ENCODE measurements around the gene MPPED2.

MPPED2 gene

DNA sequence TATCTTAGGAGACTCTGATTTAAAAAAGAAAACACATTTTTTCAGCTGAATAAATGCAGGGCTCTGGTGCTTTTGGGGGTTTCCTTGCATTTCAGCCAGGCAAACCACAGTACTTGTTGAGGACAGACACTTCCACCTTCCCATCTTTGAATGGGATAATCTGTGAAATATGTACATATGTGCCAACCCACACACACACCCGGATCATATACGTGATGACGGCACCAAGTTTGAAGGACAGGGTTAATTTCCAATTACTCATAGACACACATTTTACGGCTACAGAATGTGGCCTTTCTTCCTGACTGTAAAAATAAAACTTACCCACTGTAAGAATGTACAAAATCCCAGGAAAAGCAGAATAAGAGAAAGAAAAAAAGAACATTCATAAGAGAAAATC, 104.4 kb downstream of the MPPED2 start:
- DNase-seq: no peak

DNA sequence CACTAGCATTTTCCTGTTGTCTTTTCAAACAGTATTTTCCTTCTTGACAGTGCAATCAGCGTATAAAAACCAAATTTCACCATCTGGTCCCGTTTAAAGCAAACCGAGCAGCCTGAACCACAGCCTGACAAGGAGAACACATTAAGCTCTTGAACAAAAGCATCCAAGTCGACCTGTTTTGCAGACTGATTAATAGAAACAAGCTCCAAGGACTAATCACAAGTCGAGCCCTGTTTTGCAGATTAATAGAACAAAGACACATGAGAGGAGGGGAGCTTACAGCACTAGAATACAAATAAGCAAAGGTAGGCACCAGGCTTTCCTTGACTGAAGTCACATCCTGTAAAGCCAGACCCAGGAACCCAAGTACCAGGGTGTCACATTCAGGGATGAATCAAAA, 104.8 kb downstream of the MPPED2 start:
- DNase-seq: no peak

DNA sequence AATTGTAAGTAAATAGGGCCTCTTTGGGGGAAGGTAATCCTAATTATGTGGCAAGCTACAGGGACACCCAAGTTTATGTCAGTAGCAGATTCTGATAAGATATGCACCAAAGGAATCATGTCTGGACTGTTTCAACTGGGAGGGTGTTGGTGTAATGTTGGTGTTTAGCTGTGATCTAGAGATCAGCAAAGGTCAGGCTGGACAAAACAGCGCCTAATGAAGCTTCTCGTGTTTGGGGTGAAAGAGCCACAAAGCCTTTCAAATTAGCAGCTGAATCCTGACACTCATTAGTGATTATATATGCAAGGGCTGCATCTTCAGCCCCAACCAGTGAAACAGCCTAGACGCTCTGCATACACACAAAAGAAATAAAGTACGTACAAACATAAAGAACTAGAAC, 106.3 kb downstream of the MPPED2 start:
- DNase-seq: no peak

DNA sequence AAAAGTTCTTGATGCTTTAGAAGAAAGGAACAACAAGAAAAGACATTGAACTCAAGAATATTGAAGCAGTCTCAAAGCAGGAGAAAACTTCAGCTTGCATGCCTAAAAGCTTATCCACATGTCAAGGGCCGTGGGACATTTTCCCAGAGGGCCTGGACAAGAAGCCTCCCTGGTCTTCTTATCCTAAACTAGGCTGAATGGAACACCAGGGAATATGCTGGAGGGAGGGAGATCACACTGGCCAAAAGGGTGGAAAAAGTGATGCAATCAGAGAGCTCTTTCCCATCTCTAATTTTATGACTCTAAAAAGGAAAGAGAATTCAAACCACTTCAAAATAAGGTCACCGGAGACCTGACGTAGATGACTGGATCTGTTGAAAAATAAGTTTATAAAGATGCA, 107.2 kb downstream of the MPPED2 start:
- DNase-seq: no peak

DNA sequence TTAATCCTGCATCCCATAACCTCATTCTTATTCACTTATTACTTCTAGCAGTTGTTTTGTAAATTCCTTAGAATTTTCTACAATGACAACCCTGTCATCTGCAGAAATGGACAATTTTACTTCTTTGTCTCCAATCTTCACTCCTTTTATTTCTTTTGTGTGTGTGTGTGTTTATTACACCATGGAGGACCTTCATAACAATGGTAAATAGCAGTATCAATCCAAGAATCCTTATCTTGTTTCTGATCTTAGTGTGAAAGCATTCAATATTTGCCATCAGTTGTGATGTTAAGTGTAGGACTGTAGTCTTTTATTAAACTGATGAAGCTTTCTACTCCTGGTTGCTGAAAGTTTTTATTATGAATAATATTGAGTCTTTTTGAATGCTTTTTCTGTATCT, 109.1 kb downstream of the MPPED2 start:
- no peak for DNase-seq

DNA sequence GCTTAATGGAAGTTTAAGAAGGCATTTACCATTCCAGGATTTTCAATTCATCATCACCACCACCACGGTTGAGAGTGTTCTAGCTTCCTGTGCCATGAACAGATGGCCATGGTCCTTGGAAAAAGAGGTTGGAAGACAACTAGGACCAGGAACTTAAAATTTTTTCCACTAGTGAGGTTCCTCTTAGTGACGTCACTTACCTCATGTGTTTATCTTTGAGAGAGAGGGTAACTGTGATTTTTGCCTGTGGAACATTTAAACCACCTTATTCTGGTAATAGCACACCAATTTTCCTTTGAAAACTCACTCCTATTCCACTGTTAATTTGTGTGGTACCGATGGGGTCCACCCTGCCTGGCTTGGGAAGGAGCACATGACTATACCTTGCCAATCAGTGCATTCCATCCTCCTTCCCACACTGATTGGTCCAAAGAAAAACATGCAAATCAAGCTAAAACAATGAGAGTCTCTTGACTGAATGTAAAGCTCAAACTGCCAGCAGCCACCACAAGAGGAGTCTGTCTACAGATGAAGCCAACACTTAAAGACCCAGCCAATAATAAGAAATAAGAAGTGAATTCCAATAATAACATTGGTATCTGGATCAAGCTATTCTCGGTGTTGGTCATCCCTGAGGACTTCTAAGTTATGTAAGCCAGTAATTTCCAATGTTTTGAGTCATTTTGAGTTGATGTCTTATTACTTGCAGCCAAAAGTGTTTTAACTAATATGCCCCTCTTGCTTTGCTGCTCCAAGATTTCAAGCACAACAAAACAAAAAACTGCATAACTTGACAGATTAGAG, 111.8 kb downstream of the MPPED2 start:
- no peak for DNase-seq

DNA sequence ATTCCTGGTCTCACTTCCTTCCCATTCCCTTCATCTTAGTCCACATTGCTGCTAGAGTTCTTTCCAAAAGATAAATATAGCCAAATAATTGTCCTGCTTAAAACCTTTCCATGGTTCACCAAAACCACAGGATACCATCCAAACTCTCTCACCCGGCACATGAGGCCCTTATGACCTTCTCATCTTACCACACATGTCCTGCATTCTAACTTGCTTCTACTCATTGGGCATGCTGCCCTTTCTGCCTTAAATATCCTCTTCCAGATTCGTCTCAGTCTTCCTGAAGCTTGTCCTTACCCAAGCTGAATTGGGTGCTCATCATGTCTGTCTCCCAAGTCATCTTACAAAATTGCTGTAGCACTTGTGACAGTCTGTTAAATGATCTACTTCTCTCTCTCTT, 114.9 kb downstream of the MPPED2 start:
- DNase-seq: no peak

DNA sequence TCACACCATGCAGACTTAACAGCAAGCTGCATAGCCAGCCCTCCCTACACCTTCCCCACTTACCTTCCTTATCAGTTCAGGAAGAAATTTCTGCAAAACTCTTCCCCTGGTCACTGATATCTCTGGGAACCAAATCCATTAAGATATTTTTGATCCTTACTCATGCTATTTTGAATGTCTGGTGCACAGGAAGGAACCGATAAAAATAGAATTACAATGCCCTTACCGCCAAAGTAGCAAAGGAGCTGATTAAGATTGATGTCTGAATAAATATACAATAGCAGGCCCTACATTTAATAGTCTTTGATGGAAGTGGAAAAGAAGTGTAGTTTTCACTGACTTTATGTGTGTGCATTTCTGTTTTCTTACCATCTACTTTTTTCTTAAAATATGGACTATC, 117.3 kb downstream of the MPPED2 start:
- DNase-seq: no peak

DNA sequence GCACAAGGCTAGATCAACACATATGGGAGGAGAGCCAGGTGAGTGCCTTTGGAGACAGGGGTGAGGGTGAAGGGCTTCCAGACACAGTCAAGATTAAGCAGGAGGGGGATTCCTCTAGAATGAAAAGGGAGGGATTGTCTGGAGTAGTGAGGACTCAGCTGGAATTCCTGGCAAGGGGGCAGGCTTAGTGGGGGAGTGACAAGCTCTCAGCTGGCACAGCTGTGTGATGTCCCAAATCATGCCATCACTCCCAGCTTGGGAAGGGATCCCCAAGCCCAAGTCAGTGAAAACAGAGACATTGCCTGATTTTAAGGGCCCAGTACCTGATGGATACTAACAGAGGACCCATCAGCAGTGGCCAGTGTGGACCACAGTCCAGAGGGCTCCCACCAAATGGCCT, 119.0 kb downstream of the MPPED2 start:
- DNase-seq: no peak

DNA sequence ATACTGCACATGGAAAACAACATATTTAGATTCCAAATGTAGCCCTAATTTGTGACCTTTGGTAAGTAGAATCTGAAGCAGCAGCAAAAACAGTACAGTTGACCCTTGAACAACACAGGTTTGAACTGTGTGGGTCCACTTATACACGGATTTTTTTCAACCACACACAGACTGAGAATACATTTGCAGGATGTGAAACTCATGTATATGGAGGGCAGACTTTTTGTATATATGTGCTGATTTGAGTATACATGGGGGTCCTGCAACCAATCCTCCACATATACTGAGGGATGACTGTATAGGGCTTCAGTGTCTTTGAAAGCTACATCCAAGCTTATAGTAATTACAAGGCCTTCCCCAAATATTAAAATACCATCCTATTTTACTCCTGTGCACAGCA, 120.5 kb downstream of the MPPED2 start:
- no peak for DNase-seq

DNA sequence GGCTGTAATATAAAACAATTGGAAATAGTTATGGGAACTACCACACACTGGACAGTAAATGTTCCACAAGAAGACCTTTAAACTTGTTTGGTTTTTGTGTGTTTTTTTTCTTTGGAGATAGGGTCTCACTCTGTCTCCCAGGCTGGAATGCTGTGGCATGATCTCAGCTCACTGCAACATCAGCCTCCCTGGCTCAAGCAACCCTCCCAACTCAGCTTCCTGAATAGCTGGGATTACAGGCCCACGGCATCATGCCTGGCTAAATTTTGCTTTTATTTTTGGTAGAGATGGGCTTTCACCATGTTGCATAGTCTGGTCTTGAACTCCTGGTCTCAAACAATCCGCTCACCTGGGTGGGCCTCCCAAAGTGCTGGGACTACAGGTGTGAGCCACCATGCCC, 121.0 kb downstream of the MPPED2 start:
- no peak for DNase-seq

DNA sequence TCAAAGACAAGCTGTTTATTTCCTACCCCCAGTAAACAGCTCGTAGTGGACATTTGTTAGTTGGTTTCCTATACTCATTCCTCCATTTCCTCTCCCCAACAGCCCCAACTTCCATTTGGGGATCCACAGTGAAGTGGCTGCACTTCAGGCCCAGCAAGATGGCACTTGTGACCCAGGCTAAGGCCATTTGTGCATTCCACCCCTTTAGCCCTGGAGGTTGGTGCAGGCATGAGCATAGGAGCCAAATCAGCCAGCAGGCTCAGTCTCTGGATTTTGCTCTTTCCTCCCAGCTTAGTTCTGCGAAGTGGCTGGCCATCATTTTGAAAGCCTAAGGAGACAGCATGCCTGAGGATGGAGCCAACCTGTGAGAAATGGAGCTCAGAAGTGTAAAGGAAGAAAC, 122.9 kb downstream of the MPPED2 start:
- no peak for DNase-seq

DNA sequence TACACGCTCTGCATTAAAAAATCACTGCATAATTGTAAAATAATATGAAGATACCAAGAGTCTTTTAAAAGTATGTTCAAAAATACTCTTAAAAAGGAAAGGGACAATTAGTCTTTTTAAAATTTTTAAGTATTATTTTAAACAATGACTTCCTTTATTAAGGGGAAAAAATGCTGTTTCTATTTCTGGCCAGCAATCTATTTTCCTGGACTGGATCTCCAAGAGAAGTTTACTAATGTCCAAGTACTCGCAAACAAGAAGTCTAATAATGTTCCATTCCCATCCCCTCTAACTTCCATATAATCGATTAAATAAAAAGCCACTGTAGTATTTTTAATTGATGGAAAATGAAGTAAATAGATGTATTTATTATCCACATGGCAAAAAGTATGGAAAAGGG, 123.7 kb downstream of the MPPED2 start:
- DNase-seq: no peak

DNA sequence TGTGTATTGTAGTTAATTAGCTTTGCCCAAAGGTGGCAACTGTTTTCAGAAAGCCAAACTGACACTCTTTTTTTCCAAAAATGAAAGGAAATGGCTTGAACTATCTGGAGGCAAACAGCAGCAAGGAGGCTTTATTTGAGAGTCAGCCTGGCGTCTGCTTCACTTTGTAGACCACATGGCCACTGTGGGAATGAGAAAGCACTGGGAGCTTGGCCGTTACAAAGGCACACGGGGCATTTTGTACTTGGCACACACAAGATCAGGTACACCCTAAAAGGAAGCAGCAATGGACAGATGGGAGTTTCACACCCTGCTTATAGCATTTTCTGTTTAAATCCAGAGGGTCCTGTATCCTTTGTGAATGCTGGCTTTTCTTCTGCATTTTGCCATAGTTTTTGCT, 126.3 kb downstream of the MPPED2 start:
- no peak for DNase-seq

DNA sequence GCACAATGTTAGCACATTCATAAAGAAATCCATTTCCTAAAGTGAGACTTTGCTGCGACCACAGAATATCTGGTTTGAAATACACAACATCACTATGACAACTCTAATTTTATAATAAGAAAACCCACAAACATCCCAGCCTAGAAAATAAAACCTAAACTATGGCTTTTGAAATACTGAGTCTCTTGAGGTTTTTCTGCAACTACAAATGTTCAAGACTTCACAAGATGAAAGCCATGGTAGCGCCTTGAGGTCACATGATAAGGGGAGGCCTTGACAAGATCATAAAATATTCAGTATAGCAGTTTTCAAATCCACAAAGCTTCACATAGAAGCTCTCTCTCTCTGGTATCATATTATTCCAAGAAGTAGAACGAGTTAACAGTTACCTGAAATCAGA, 126.8 kb downstream of the MPPED2 start:
- DNase-seq: no peak

DNA sequence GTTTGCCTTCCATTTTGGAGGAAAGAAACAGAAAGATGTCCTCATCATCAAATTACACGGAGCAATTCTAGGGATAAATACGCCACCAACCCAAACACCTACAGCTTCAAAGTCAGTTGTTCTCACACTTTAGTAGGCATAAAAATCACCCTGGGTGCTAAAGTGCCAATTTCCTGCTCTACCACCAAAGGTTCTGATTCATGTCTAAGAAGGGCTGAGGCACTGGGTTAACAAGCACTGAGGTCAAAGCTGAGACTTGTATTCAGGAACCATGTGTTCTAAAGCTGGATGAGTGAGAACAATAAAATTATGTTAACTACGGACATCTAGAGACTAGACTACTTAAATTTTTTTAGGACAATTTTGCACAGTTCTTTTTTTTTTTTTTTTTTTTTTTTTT, 127.6 kb downstream of the MPPED2 start:
- DNase-seq: no peak

DNA sequence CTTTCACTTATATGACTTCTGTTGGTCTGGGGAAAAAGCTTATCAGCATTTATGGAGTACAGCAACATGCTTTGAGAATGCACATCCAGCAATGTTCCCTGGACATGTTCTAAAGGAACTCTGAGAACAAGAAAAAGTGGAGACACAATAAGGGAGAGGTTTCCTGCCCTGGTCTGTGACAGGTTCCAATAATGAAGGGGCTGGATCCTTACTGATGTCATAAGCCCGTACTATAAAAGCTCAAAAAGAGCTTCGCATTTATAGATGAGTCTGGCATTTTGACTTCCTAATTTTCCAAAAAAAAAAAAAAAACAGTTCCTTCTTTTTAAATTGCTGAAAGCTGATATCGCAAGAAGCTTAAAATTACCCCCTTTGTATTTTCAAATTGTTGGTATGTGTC, 129.1 kb downstream of the MPPED2 start:
- DNase-seq: peak; percentile 14

DNA sequence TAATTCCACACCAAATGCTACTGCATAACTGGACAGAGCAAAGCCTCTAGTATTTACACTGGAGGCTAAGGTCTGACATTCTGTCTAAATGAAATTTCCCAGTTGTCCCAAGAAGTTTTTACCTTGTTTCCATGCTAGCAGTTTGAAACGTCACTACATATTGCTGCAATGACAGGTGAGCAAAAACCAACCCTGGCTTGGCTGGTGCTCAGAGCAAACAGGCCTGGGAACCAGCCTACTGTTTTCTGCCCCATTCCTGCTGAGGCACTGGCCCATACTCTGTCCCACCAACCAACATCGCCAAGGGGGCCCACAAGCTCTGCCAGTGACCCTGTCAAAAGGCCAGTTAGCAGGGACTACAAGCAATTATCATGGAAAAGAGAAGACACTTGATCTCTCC, 131.1 kb downstream of the MPPED2 start:
- DNase-seq: no peak

DNA sequence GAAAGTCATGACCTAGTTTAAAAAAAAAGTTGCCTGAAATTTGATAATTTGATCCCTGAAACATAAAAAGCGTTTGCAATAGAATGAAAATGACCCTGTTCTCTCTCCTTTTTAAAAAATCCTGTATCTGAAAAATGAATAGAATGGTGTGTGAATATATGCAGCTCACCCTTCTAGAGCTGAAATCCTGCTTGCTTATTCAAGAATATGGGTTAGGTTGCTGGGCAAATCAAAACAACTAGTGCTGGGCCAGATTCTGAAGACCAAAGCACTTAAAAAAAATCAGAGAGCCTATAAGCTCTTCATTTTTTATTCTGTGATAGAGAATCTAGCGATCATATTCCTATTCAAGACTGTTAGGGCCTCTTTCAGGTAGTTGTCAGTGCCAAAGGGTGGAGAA, 131.6 kb downstream of the MPPED2 start:
- no peak for DNase-seq

DNA sequence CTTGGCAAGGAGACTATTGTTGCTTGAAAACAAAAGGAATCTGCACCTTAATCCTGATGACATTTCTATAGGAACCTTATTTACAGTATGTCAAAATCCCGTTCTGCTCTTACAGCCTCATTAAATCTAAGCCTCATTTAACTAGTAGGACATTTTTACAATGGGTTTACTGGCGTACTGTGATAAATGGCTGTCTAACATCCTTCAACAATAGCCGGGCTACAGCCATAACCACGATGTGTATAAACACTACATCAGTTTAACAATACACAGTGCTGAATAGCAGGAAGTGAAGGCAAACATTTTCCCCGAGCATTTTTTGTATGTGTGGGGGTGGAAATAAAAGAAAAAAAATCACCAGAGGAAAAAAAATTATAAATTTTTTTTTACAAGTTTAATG, 132.0 kb downstream of the MPPED2 start:
- no peak for DNase-seq

DNA sequence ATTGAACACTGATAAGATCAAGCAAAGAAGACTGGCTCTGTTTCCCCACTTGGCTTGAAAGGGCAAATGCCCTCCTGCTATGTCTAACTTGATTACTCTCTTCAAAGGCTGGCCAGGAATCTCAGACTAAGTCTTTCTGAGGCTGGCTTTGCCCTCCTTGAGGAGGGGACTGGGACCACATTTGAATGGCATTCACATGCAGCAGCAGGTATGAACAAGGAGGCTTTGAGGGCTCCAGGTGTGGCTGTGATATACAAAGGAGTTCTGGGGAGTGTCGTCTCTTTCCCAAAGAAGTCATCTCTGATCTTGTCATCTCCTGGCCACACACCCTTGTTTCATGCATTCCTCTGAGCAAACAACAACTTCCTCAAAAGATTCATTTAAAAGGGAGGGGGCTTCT, 132.4 kb downstream of the MPPED2 start:
- DNase-seq: no peak

DNA sequence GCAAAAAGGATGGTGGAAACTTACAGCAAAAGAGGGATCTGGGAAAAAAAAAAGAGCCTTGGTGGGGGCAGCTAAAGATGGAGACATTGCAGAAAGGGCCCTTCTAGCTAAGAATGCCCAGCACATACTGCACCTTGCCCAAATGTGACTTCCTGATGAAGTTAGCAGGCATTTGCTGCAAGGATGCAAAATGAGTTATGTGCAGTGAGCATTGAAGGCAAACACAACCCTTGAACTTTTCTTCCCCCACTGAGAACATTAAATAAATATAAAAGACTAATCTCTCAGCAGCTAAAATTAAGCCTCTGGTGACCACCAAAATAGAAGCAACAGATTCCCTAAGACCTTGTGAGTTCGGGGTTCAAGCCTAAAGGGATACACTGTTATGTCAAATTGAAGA, 133.3 kb downstream of the MPPED2 start:
- no peak for DNase-seq

DNA sequence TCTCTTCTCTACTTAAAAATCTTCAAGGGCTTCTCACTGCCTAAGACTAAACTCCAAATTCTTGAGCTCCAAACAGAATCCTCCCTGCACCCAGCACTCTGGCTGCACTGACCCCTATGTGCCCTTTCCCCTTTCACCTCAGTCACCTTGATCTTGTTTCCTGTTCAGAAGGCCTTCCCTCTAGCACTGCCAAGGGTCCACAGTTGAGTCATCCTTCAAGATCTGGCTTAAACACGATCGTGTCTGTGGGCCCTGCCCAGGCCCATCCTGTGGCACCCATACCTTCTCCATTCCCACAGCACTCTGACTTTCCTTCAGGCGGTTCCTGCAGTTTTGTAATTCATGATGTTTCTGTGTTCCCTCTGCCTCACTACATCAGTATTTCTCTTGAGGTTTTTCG, 134.0 kb downstream of the MPPED2 start:
- DNase-seq: no peak

DNA sequence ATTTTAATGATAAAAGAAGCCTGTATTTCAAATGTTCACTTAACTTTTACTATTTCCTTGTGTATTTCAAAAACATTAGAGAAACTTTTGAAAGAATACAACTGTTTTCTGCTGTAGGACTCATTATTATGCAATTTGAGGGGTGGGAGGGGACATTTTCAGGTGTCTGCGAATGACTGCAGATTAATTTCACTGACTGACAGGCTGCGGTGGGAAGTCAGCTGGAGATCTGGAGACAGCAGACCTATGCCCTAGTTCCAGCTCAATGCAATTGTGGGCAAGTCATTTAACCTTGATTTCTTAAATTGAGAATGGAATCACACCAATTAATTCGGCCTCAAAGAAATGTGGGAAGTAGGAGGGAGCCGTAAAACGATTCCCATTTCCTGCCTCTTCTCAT, 134.5 kb downstream of the MPPED2 start:
- DNase-seq: no peak

DNA sequence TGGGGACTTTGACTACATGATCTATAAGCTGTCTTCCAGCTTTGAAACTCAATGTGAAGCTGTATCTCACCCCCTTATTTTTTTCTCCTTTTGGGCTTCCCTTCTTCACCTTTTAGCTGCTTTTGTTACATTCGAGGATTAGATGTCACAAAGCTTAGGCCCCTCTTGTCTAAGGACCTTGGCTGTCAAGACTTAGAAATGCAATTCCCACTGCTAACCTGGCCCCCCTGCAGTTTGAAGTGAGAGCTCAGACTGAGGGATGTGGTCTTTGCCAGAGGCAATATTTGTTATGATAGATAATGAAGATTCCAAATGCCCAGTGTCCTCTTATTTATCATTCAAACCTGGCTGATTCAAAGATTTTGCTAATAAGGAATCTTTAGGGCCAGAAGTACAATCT, 135.0 kb downstream of the MPPED2 start:
- DNase-seq: no peak

All from suppressor macrophage treated with lipopolysaccharide for 4 hours (primary cell).